GM19397 (cell line): ENCODE measurements around the gene TYK2.
"Not testable (repeated sequence)": the region's sequence is repeated elsewhere in the genome, so short reads cannot be mapped to it uniquely, and the experiment has no call there.

Experiments
- ATAC-seq: cut with Tn5 transposase; IDR thresholded peaks from one replicate; pipeline ENCODE4 v1.9.1; 2021; ENCODE audit warnings: mild to moderate bottlenecking, moderate library complexity; ENCODE audit not compliant: unreplicated experiment

The TYK2 gene

GRCh38 chr19:10380313-10381102 lies at the start of gene TYK2:
TSS of gene TYK2 (minus strand) at chr19:10380572. CDS start at chr19:10378406, 2,166 bp downstream.
- peak; percentile 91 for ATAC-seq

- ATAC-seq: no peak
Measured at GRCh38 chr19:10428996-10429381, 48.6 kb upstream of the TYK2 start.

- no peak for ATAC-seq
Measured at GRCh38 chr19:10427169-10427568, 46.8 kb upstream of the TYK2 start.

GRCh38 chr19:10424011-10424637 lies 43.8 kb upstream of the TYK2 start:
- no peak for ATAC-seq

- ATAC-seq: no peak
Measured at GRCh38 chr19:10422846-10423245, 42.5 kb upstream of the TYK2 start.

- ATAC-seq: no peak
Measured at GRCh38 chr19:10422046-10422461, 41.7 kb upstream of the TYK2 start.

GRCh38 chr19:10421240-10422045 lies 41.1 kb upstream of the TYK2 start:
- no peak for ATAC-seq

- no peak for ATAC-seq
Measured at GRCh38 chr19:10420444-10421239, 40.3 kb upstream of the TYK2 start, which contains the start of gene PDE4A. TSS of gene PDE4A (plus strand) at chr19:10420538. CDS start at chr19:10420765, 227 bp downstream.

GRCh38 chr19:10419646-10420443 lies 39.5 kb upstream of the TYK2 start:
- no peak for ATAC-seq

- ATAC-seq: no peak
Measured at GRCh38 chr19:10419200-10419645, 38.9 kb upstream of the TYK2 start.

GRCh38 chr19:10418485-10419199 lies 38.3 kb upstream of the TYK2 start:
- ATAC-seq: no peak

GRCh38 chr19:10418235-10418484 lies 37.8 kb upstream of the TYK2 start:
- no peak for ATAC-seq

GRCh38 chr19:10417541-10418234 lies 37.3 kb upstream of the TYK2 start:
- no peak for ATAC-seq

- peak; percentile 59 for ATAC-seq
Measured at GRCh38 chr19:10416380-10417257, 36.2 kb upstream of the TYK2 start.

- ATAC-seq: no peak
Measured at GRCh38 chr19:10416083-10416379, 35.7 kb upstream of the TYK2 start.

- ATAC-seq: no peak
Measured at GRCh38 chr19:10412257-10412977, 32.0 kb upstream of the TYK2 start.

GRCh38 chr19:10411224-10411623 lies 30.9 kb upstream of the TYK2 start:
- ATAC-seq: not testable (repeated sequence)
